K562 (cell line): ENCODE measurements around the gene SLC8A1. TPM values are rescaled to one million over a fixed set of nuclear protein-coding genes. Genes with fewer than 3 reads are reported as not detected.

Experiments
- ATAC-seq: fragments of 200-7000 bp; cut with Tn5 transposase; 3 replicates; pipeline ENCODE4 v1.9.1; 2020; ENCODE audit warnings: moderate library complexity
- BruUV-seq: library from RNA; stranded (reverse); fragments of 400-500 nt; replicated peaks from 2 replicates; lab custom pipeline; 2021; lab: Mats Ljungman, UMichigan
- CTCF ChIA-PET: fragments of 300-600 bp; formaldehyde crosslinking; extraction: SDS; loops from one replicate; lab custom pipeline; 2021; ENCODE audit warnings: low intra/inter-chr PET ratio; lab: Yijun Ruan, JAX
- POLR2A ChIA-PET: fragments of 300-600, 350-650 bp; sonication (Branson Sonifier 250); formaldehyde crosslinking; extraction: SDS; loops from one replicate; lab custom pipeline; 2021; ENCODE audit warnings: antibody characterized with exemption, inconsistent platforms; lab: Yijun Ruan, JAX
- DNase-seq, 4 experiments: peaks; one replicate each; pipeline versions ENCODE4 v3.0.0 to v3.0.0-alpha.2; 2011 to 2018; ENCODE audit warnings: low spot score in 3 of 4, mixed read lengths in 3 of 4; ENCODE audit errors: extremely low read depth in 1 of 4
- FAIRE-seq: peaks from 2 replicates; lab custom pipeline; 2011; peaks lifted over from hg19 to GRCh38; lab: Jason Lieb, UNC
- H2AFZ ChIP-seq: 2 replicates; pipeline ENCODE4 v1.6.0; 2011; ENCODE audit warnings: low read depth, low read length, control low read depth, inconsistent platforms
- H3K27ac ChIP-seq: fragments of 200-600 bp; 3 replicates; pipeline ENCODE4 v1.8.0; 2011; ENCODE audit warnings: low read depth, mild to moderate bottlenecking, control low read depth, inconsistent platforms, low read length, moderate library complexity, mixed read lengths; ENCODE audit errors: extremely low read depth
- H3K27me3 ChIP-seq, 2 experiments: fragments of 300-600 bp in 1 of 2; 2 replicates in 1 of 2; 3 replicates in 1 of 2; pipeline versions ENCODE4 v1.6.0 to v1.8.0; 2011; ENCODE audit warnings: inconsistent platforms in 2 of 2, low read length in 2 of 2, mild to moderate bottlenecking in 1 of 2, mixed read lengths in 1 of 2, moderate library complexity in 1 of 2; ENCODE audit not compliant: control insufficient read depth in 2 of 2, insufficient read depth in 2 of 2
- H3K36me3 ChIP-seq: fragments of 300-600 bp; 3 replicates; pipeline ENCODE4 v1.8.0; 2011; ENCODE audit warnings: mild to moderate bottlenecking, low read length, inconsistent platforms; ENCODE audit not compliant: control insufficient read depth, insufficient read depth
- H3K4me1 ChIP-seq, 2 experiments: fragments of 200-600 bp in 1 of 2; replicated peaks in 1 of 2; 2 replicates in 1 of 2; 3 replicates in 1 of 2; pipeline versions ENCODE4 v1.5.1 to v1.8.0; 2011; ENCODE audit warnings: inconsistent platforms in 2 of 2, low read length in 2 of 2, mild to moderate bottlenecking in 1 of 2, mixed read lengths in 1 of 2, moderate library complexity in 1 of 2; ENCODE audit not compliant: control insufficient read depth in 2 of 2, insufficient read depth in 2 of 2
- H3K4me2 ChIP-seq: 2 replicates; pipeline ENCODE4 v1.6.1; 2011; ENCODE audit warnings: low read length, control low read depth, inconsistent platforms, mixed read lengths; ENCODE audit not compliant: insufficient read depth
- H3K4me3 ChIP-seq: fragments of 200-600 bp; sonication (generic), shearing (Covaris generic); 2 replicates; pipeline ENCODE4 v1.5.1; 2016; ENCODE audit warnings: control low read depth, inconsistent platforms
- H3K79me2 ChIP-seq: fragments of 200-600 bp; 3 replicates; pipeline ENCODE4 v1.8.0; 2011; ENCODE audit warnings: low read length, inconsistent platforms; ENCODE audit not compliant: control insufficient read depth, insufficient read depth
- H3K9ac ChIP-seq, 2 experiments: 2 replicates each; pipeline versions ENCODE4 v1.6.0 to v1.6.1; 2011; ENCODE audit warnings: low read depth in 2 of 2, low read length in 2 of 2, control low read depth in 1 of 2, inconsistent platforms in 1 of 2, mild to moderate bottlenecking in 1 of 2, mixed read lengths in 1 of 2; ENCODE audit not compliant: insufficient read depth in 1 of 2
- H3K9me1 ChIP-seq: one replicate; pipeline ENCODE4 v1.6.0; 2011; ENCODE audit warnings: inconsistent platforms, mild to moderate bottlenecking, low read length, moderate library complexity; ENCODE audit not compliant: control insufficient read depth, insufficient read depth
- H3K9me3 ChIP-seq: replicated peaks from 2 replicates; pipeline ENCODE4 v1.5.1; 2011; ENCODE audit warnings: low read depth, low read length, inconsistent platforms; ENCODE audit not compliant: control insufficient read depth, insufficient read depth
- H4K20me1 ChIP-seq: replicated peaks from 2 replicates; pipeline ENCODE4 v1.6.1; 2011; ENCODE audit warnings: low read length, inconsistent platforms, mixed read lengths; ENCODE audit not compliant: control insufficient read depth, insufficient read depth
- CREM ChIP-seq: IDR thresholded peaks from 2 replicates; pipeline ENCODE4 v1.6.1; 2014; ENCODE audit warnings: antibody characterized with exemption, low read depth
- CTBP1 ChIP-seq: fragments of 450-650 bp; IDR thresholded peaks from 2 replicates; pipeline ENCODE4 v1.6.1; 2016; ENCODE audit warnings: borderline replicate concordance
- E2F3 ChIP-seq: fragments of 250-450 bp; sonication (Bioruptor Pico); IDR thresholded peaks from 2 replicates; pipeline ENCODE4 v1.4.0; 2020; ENCODE audit warnings: mild to moderate bottlenecking
- FOXM1 ChIP-seq, 2 experiments: fragments of 450-650 bp in 1 of 2; sonication (generic) in 1 of 2; formaldehyde crosslinking in 1 of 2; IDR thresholded peaks; 2 replicates each; pipeline versions ENCODE4 v1.6.1 to v1.9.0; 2017 to 2022; ENCODE audit warnings: low read depth in 2 of 2, mild to moderate bottlenecking in 2 of 2, missing genetic modification reagents in 1 of 2, moderate library complexity in 1 of 2
- GMEB1 ChIP-seq: fragments of 250-450 bp; sonication (Bioruptor Pico); IDR thresholded peaks from 2 replicates; pipeline ENCODE4 v1.4.0; 2020; ENCODE audit warnings: mild to moderate bottlenecking
- KAT7 ChIP-seq: sonication (generic); formaldehyde crosslinking; IDR thresholded peaks from 2 replicates; pipeline ENCODE4 v1.8.0; 2022; ENCODE audit warnings: missing genetic modification reagents, mild to moderate bottlenecking, borderline replicate concordance
- PBX2 ChIP-seq, 2 experiments: IDR thresholded peaks in 1 of 2; conservative IDR thresholded peaks in 1 of 2; 2 replicates each; pipeline ENCODE4 v1.6.1; 2016; ENCODE audit warnings: low read depth in 2 of 2, mild to moderate bottlenecking in 1 of 2, missing compliant biosample characterization in 1 of 2, missing genetic modification characterization in 1 of 2, moderate library complexity in 1 of 2
- RBBP5 ChIP-seq: fragments of 200-600 bp; sonication (generic); IDR thresholded peaks from 2 replicates; pipeline ENCODE4 v1.6.1; 2012; ENCODE audit warnings: borderline replicate concordance, mild to moderate bottlenecking, low read length, control low read depth, inconsistent platforms; ENCODE audit not compliant: insufficient read depth, poor library complexity, severe bottlenecking
- SIN3B ChIP-seq: fragments of 450-650 bp; IDR thresholded peaks from 2 replicates; pipeline ENCODE4 v1.6.1; 2017; ENCODE audit warnings: low read depth, mild to moderate bottlenecking, moderate library complexity
- TRIM28 ChIP-seq: fragments of 450-650 bp; IDR thresholded peaks from 2 replicates; pipeline ENCODE4 v1.6.1; 2017
- ZNF398 ChIP-seq: fragments of 250-450 bp; sonication (Bioruptor Pico); IDR thresholded peaks from 2 replicates; pipeline ENCODE4 v1.8.0; 2021; ENCODE audit warnings: moderate library complexity, mild to moderate bottlenecking, inconsistent platforms
- ZNF57 ChIP-seq: fragments of 450-650 bp; formaldehyde crosslinking; IDR thresholded peaks from 2 replicates; pipeline ENCODE4 v1.4.0; 2020; ENCODE audit warnings: mild to moderate bottlenecking, moderate library complexity
- WGBS: fragments of 100-300 bp; shearing (Covaris generic); methylation state at CpG from one replicate; pipeline ENCODE4 v1.1.6; 2016; ENCODE audit warnings: low coverage, mixed read lengths; ENCODE audit not compliant: insufficient coverage; ENCODE audit errors: missing lambda C conversion rate; 5-methylcytosine and 5-hydroxymethylcytosine counted together
- in situ Hi-C: fragments of 300-500 bp; cut with MboI; formaldehyde crosslinking; loops from 4 replicates; pipeline ENCODE4 v1.15.0; 2018; ENCODE audit warnings: inconsistent platforms, mixed read lengths
- intact Hi-C: fragments of 100-400 bp; cut with micrococcal nuclease; formaldehyde crosslinking; loops from 2 replicates; pipeline ENCODE4 v1.14.2; 2022
- polyA plus RNA-seq, 8 experiments: library from polyadenylated mRNA; depleted of rRNA in 4 of 8; stranded (reverse) in 5 of 8; unstranded in 3 of 8; fragments of >200 nt; fragmentation: Nextera tagmentation in 2 of 8; fragmentation: Illumina TruSeq in 1 of 8; extraction: Ambion mirVana in 2 of 8; extraction: Trizol in 1 of 8; gene quantifications; 2 replicates each; pipeline versions ENCODE4 v1.2.1 to v1.2.3, GENCODE V29; 2011 to 2014; ENCODE audit warnings: inconsistent platforms in 1 of 8, missing spikeins in 1 of 8
- total RNA-seq, 7 experiments: library from RNA; depleted of rRNA in 6 of 7; stranded (reverse); fragments of >200 nt in 6 of 7; fragmentation: Illumina TruSeq in 2 of 7; extraction: Trizol in 2 of 7; gene quantifications; 2 replicates each; pipeline versions ENCODE4 v1.2.1 to v1.2.3, GENCODE V29; 2011 to 2021; ENCODE audit warnings: low replicate concordance in 1 of 7

Gene SLC8A1
- total and polyA plus RNA-seq, 9 of the 15 experiments (the other 6 are each of a cell fraction or from before 2014, with no cell fraction given): not detected

GRCh38 chr2:40258135-40258457 lies 193.8 kb downstream of the SLC8A1 start:
- no peak for ATAC-seq
- no peak overlapping the region for H2AFZ ChIP-seq
- TF ChIP-seq ZNF57 (CRISPR knock-in tag) (no peak), SIN3B (no peak), GMEB1 (CRISPR knock-in tag) (no peak), ZNF398 (CRISPR knock-in tag) (no peak), RBBP5 (no peak), E2F3 (CRISPR knock-in tag) (no peak), CTBP1 (no peak), PBX2 (CRISPR knock-in tag; IDR thresholded peaks at IDR 0.05; ENCODE audit: low read depth) (no peak), PBX2 (tag; conservative IDR thresholded peaks at IDR 0.05; ENCODE audit: low read depth) (no peak), CREM (no peak), FOXM1 (IDR thresholded peaks at IDR 0.05; ENCODE audit: low read depth) (no peak), FOXM1 (CRISPR knock-in tag; IDR thresholded peaks at IDR 0.05; ENCODE audit: low read depth) (no peak), TRIM28 (no peak), KAT7 (CRISPR knock-in tag) (no peak)

More at GRCh38 chr2:40258135-40258457, 193.8 kb downstream of the SLC8A1 start:
- Histone ChIP-seq H4K20me1 (no peaks in the 10 kb centered on the region), H3K9me1 (no peaks in the 10 kb centered on the region), H3K36me3 (no peaks in the 10 kb centered on the region), H3K79me2 (no peaks in the 10 kb centered on the region), H3K4me3 (no peak overlapping the region), H3K27me3 (no peaks in the 10 kb centered on the region), H3K27ac (no peak overlapping the region), H3K9me3 (no peaks in the 10 kb centered on the region), H3K4me1 (no peaks in the 10 kb centered on the region), H3K4me2 (no peak overlapping the region), H3K9ac (no peak overlapping the region)
- FAIRE-seq: no peak
- BruUV-seq: no TSS peak
- ChIA-PET POLR2A (no interaction called here), CTCF (no interaction called here)
- no peak for DNase-seq
- in situ Hi-C loops: no loop called here
- intact Hi-C loops: no loop called here
- 0% methylated on average over 4 of the region's 4 CpGs for WGBS
